B cell (primary cell): ENCODE results near the gene SLC35A5.

ENCODE experiments used
- EZH2 ChIP-seq: IDR thresholded peaks from 2 replicates; pipeline ENCODE4 v1.6.1; 2012; ENCODE audit warnings: borderline replicate concordance, low read depth, mild to moderate bottlenecking, moderate library complexity, low read length; ENCODE audit not compliant: insufficient read depth, poor library complexity, severe bottlenecking
- TF ChIP-seq, protein P1 (sequence below): fragments of 200-600 bp; IDR thresholded peaks from one replicate; pipeline ENCODE4 v1.8.0; 2022; ENCODE audit warnings: antibody characterized with exemption, mild to moderate bottlenecking

DNA sequence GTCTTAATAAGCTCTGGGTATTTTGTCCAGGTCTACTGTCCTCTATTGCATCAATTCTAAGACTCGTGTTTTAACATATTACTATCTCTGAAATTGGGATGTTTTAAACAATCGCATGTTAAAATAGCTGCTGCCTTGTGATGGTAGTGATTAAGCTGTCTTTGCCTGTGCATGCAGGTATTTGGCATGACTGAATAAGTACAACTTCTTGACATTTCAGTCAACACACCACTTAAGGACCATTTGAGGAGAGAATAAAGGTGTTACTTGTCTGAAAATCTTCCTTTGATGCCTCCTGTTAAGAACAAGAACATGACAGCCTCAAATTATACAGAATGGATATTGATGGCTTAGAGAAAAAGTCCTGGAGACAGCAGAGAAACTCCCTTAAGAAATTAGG, 33.0 kb downstream of the SLC35A5 start:
- TF ChIP-seq, protein P1, sequence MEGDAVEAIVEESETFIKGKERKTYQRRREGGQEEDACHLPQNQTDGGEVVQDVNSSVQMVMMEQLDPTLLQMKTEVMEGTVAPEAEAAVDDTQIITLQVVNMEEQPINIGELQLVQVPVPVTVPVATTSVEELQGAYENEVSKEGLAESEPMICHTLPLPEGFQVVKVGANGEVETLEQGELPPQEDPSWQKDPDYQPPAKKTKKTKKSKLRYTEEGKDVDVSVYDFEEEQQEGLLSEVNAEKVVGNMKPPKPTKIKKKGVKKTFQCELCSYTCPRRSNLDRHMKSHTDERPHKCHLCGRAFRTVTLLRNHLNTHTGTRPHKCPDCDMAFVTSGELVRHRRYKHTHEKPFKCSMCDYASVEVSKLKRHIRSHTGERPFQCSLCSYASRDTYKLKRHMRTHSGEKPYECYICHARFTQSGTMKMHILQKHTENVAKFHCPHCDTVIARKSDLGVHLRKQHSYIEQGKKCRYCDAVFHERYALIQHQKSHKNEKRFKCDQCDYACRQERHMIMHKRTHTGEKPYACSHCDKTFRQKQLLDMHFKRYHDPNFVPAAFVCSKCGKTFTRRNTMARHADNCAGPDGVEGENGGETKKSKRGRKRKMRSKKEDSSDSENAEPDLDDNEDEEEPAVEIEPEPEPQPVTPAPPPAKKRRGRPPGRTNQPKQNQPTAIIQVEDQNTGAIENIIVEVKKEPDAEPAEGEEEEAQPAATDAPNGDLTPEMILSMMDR = no peak
- no peak for TF ChIP-seq EZH2
